Fibroblast of skin of scalp (primary cell): ENCODE measurements around the gene SLC6A3.
"Not testable (repeated sequence)": the region's sequence is repeated elsewhere in the genome, so short reads cannot be mapped to it uniquely, and the experiment has no call there.

Source experiments
- DNase-seq: peaks from one replicate; pipeline ENCODE4 v3.0.0-alpha.2; 2013

SLC6A3 gene

GRCh38 chr5:1439388-1440097 lies 5.7 kb downstream of the SLC6A3 start:
- no peak for DNase-seq

GRCh38 chr5:1438871-1439270 lies 6.4 kb downstream of the SLC6A3 start:
- DNase-seq = no peak

GRCh38 chr5:1437876-1438559 lies 7.2 kb downstream of the SLC6A3 start:
- no peak for DNase-seq

- DNase-seq = peak; percentile 17
These were observed 7.9 kb downstream of the SLC6A3 start for GRCh38 chr5:1437226-1437829.

GRCh38 chr5:1436681-1437080 lies 8.6 kb downstream of the SLC6A3 start:
- no peak for DNase-seq

GRCh38 chr5:1436036-1436435 lies 9.2 kb downstream of the SLC6A3 start:
- no peak for DNase-seq

GRCh38 chr5:1435369-1435768 lies 9.9 kb downstream of the SLC6A3 start:
- no peak for DNase-seq

- no peak for DNase-seq
These were observed 12.9 kb downstream of the SLC6A3 start for GRCh38 chr5:1432296-1432695.

- DNase-seq = no peak
These were observed 13.3 kb downstream of the SLC6A3 start for GRCh38 chr5:1431896-1432295.

- DNase-seq = no peak
These were observed 14.0 kb downstream of the SLC6A3 start for GRCh38 chr5:1431021-1431811.

- DNase-seq = no peak
These were observed 15.0 kb downstream of the SLC6A3 start for GRCh38 chr5:1430121-1430795.

- no peak for DNase-seq
These were observed 15.7 kb downstream of the SLC6A3 start for GRCh38 chr5:1429496-1429895.

- no peak for DNase-seq
These were observed 16.2 kb downstream of the SLC6A3 start for GRCh38 chr5:1429066-1429465.

- no peak for DNase-seq
These were observed 17.1 kb downstream of the SLC6A3 start for GRCh38 chr5:1428107-1428506.

GRCh38 chr5:1424716-1425115 lies 20.5 kb downstream of the SLC6A3 start:
- no peak for DNase-seq

- no peak for DNase-seq
These were observed 21.2 kb downstream of the SLC6A3 start for GRCh38 chr5:1423901-1424603.

- not testable (repeated sequence) for DNase-seq
These were observed 22.7 kb downstream of the SLC6A3 start for GRCh38 chr5:1422522-1422921.

- DNase-seq = no peak
These were observed 23.5 kb downstream of the SLC6A3 start for GRCh38 chr5:1421521-1422341.

- no peak for DNase-seq
These were observed 24.7 kb downstream of the SLC6A3 start for GRCh38 chr5:1420211-1421195.
